SK-N-MC (cell line): ENCODE results near the gene SENP8.

ENCODE experiments used
- EZH2 ChIP-seq: fragments of 200-600 bp; sonication (generic); IDR thresholded peaks from one replicate; pipeline ENCODE4 v1.6.1; 2017; ENCODE audit warnings: antibody characterized with exemption
- FOXP2 ChIP-seq: optimal IDR thresholded peaks from 2 replicates; pipeline ENCODE3; 2011; ENCODE audit warnings: mild to moderate bottlenecking, moderate library complexity; ENCODE audit not compliant: insufficient read depth; ENCODE audit errors: extremely low read length, control extremely low read depth
- POLR2AphosphoS5 ChIP-seq: IDR thresholded peaks from 2 replicates; pipeline ENCODE4 v1.6.1; 2012; ENCODE audit warnings: mild to moderate bottlenecking, low read depth, low read length, borderline replicate concordance

GRCh38 chr15:72172796-72173195 is 54.6 kb downstream of the SENP8 start:
- no peak for TF ChIP-seq FOXP2
- no peak for TF ChIP-seq POLR2AphosphoS5
- no peak for TF ChIP-seq EZH2
